Measurements from ENCODE around the gene FBXL5.

FBXL5 gene

GRCh38 chr4:15655223-15656037 lies at the start of gene FBXL5:
TSS of gene FBXL5 (minus strand) at chr4:15655357. CDS start at chr4:15655287, 70 bp downstream.
- H3K4me3 ChIP-seq (ENCODE audit: low read length in 2 of 2): peak within 1 kb of the TSS; percentile 87 to 88
- H3K9me3 ChIP-seq (ENCODE audit: control insufficient read depth in 2 of 2, low read length in 2 of 2): no peaks in the 10 kb centered on the region
- peaks cover 14 to 27% of the 10 kb centered on the region in 2 donors for H3K4me1 ChIP-seq (ENCODE audit: control insufficient read depth in 2 of 2, insufficient read depth in 2 of 2, low read length in 2 of 2)

GRCh38 chr4:15704129-15704528 lies 49.0 kb upstream of the FBXL5 start:
- Histone ChIP-seq H3K4me1 (ENCODE audit: control insufficient read depth in 2 of 2, insufficient read depth in 2 of 2, low read length in 2 of 2) (peaks cover 2 to 6% of the 10 kb centered on the region in 2 donors), H3K27ac (ENCODE audit: low read depth in 2 of 2, low read length in 2 of 2) (no peak overlapping the region), H3K36me3 (ENCODE audit: control insufficient read depth in 2 of 2, insufficient read depth in 2 of 2, low read length in 2 of 2) (no peaks in the 10 kb centered on the region), H3K4me3 (ENCODE audit: low read length in 2 of 2) (no peak overlapping the region), H3K9ac (ENCODE audit: low read depth in 1 of 2, low read length in 2 of 2) (no peak overlapping the region), H3K27me3 (ENCODE audit: control insufficient read depth in 2 of 2, insufficient read depth in 2 of 2, low read length in 2 of 2) (no peaks in the 10 kb centered on the region), H3K9me3 (ENCODE audit: control insufficient read depth in 2 of 2, low read length in 2 of 2) (no peaks in the 10 kb centered on the region)

More at GRCh38 chr4:15655223-15656037, at the start of gene FBXL5:
- H3K27me3 ChIP-seq (ENCODE audit: control insufficient read depth in 2 of 2, insufficient read depth in 2 of 2, low read length in 2 of 2): no peaks in the 10 kb centered on the region
- peak within 1 kb of the TSS; percentile 96 to 98 for H3K9ac ChIP-seq (ENCODE audit: low read depth in 1 of 2, low read length in 2 of 2)
- H3K27ac ChIP-seq (ENCODE audit: low read depth in 2 of 2, low read length in 2 of 2): peak within 1 kb of the TSS; percentile 96 to 98
- no peaks in the 10 kb centered on the region for H3K36me3 ChIP-seq (ENCODE audit: control insufficient read depth in 2 of 2, insufficient read depth in 2 of 2, low read length in 2 of 2)

GRCh38 chr4:15703439-15703838 lies 48.3 kb upstream of the FBXL5 start:
- peaks cover 2 to 6% of the 10 kb centered on the region in 2 donors for H3K4me1 ChIP-seq (ENCODE audit: control insufficient read depth in 2 of 2, insufficient read depth in 2 of 2, low read length in 2 of 2)
- peak overlapping the region in 1 of 2 donors; percentile 52 for H3K27ac ChIP-seq (ENCODE audit: low read depth in 2 of 2, low read length in 2 of 2)
- no peaks in the 10 kb centered on the region for H3K27me3 ChIP-seq (ENCODE audit: control insufficient read depth in 2 of 2, insufficient read depth in 2 of 2, low read length in 2 of 2)
- H3K36me3 ChIP-seq (ENCODE audit: control insufficient read depth in 2 of 2, insufficient read depth in 2 of 2, low read length in 2 of 2): no peaks in the 10 kb centered on the region
- H3K4me3 ChIP-seq (ENCODE audit: low read length in 2 of 2): peak overlapping the region; percentile 7 to 62
- peak overlapping the region in 1 of 2 donors; percentile 68 for H3K9ac ChIP-seq (ENCODE audit: low read depth in 1 of 2, low read length in 2 of 2)
- no peaks in the 10 kb centered on the region for H3K9me3 ChIP-seq (ENCODE audit: control insufficient read depth in 2 of 2, low read length in 2 of 2)

GRCh38 chr4:15702941-15703403 lies 47.8 kb upstream of the FBXL5 start, which contains the start of gene BST1:
TSS of gene BST1 (plus strand) at chr4:15703065. CDS start at chr4:15703145, 80 bp downstream.
- Histone ChIP-seq H3K36me3 (ENCODE audit: control insufficient read depth in 2 of 2, insufficient read depth in 2 of 2, low read length in 2 of 2) (no peaks in the 10 kb centered on the region), H3K4me1 (ENCODE audit: control insufficient read depth in 2 of 2, insufficient read depth in 2 of 2, low read length in 2 of 2) (peaks cover 2 to 6% of the 10 kb centered on the region in 2 donors), H3K27me3 (ENCODE audit: control insufficient read depth in 2 of 2, insufficient read depth in 2 of 2, low read length in 2 of 2) (no peaks in the 10 kb centered on the region), H3K27ac (ENCODE audit: low read depth in 2 of 2, low read length in 2 of 2) (peak within 1 kb of the TSS; percentile 52 to 57), H3K9me3 (ENCODE audit: control insufficient read depth in 2 of 2, low read length in 2 of 2) (no peaks in the 10 kb centered on the region), H3K4me3 (ENCODE audit: low read length in 2 of 2) (peak within 1 kb of the TSS; percentile 62 to 72), H3K9ac (ENCODE audit: low read depth in 1 of 2, low read length in 2 of 2) (peak within 1 kb of the TSS in 1 of 2 donors; percentile 68)

- Histone ChIP-seq H3K27me3 (ENCODE audit: control insufficient read depth in 2 of 2, insufficient read depth in 2 of 2, low read length in 2 of 2) (no peaks in the 10 kb centered on the region), H3K36me3 (ENCODE audit: control insufficient read depth in 2 of 2, insufficient read depth in 2 of 2, low read length in 2 of 2) (no peaks in the 10 kb centered on the region), H3K9ac (ENCODE audit: low read depth in 1 of 2, low read length in 2 of 2) (no peak overlapping the region), H3K4me1 (ENCODE audit: control insufficient read depth in 2 of 2, insufficient read depth in 2 of 2, low read length in 2 of 2) (peaks cover 0 to 2% of the 10 kb centered on the region in 2 donors), H3K9me3 (ENCODE audit: control insufficient read depth in 2 of 2, low read length in 2 of 2) (no peaks in the 10 kb centered on the region), H3K27ac (ENCODE audit: low read depth in 2 of 2, low read length in 2 of 2) (no peak overlapping the region), H3K4me3 (ENCODE audit: low read length in 2 of 2) (no peak overlapping the region)
These were observed 41.7 kb upstream of the FBXL5 start for GRCh38 chr4:15696866-15697265.

- H3K4me3 ChIP-seq (ENCODE audit: low read length in 2 of 2): no peak overlapping the region
- H3K4me1 ChIP-seq (ENCODE audit: control insufficient read depth in 2 of 2, insufficient read depth in 2 of 2, low read length in 2 of 2): peaks cover 0 to 2% of the 10 kb centered on the region in 2 donors
- no peaks in the 10 kb centered on the region for H3K27me3 ChIP-seq (ENCODE audit: control insufficient read depth in 2 of 2, insufficient read depth in 2 of 2, low read length in 2 of 2)
- no peaks in the 10 kb centered on the region for H3K9me3 ChIP-seq (ENCODE audit: control insufficient read depth in 2 of 2, low read length in 2 of 2)
- no peak overlapping the region for H3K9ac ChIP-seq (ENCODE audit: low read depth in 1 of 2, low read length in 2 of 2)
- H3K36me3 ChIP-seq (ENCODE audit: control insufficient read depth in 2 of 2, insufficient read depth in 2 of 2, low read length in 2 of 2): no peaks in the 10 kb centered on the region
- H3K27ac ChIP-seq (ENCODE audit: low read depth in 2 of 2, low read length in 2 of 2): no peak overlapping the region
These were observed 40.6 kb upstream of the FBXL5 start for GRCh38 chr4:15695729-15696128.

GRCh38 chr4:15695240-15695699 lies 40.1 kb upstream of the FBXL5 start:
- H3K9me3 ChIP-seq (ENCODE audit: control insufficient read depth in 2 of 2, low read length in 2 of 2): no peaks in the 10 kb centered on the region
- no peak overlapping the region for H3K27ac ChIP-seq (ENCODE audit: low read depth in 2 of 2, low read length in 2 of 2)
- no peaks in the 10 kb centered on the region for H3K36me3 ChIP-seq (ENCODE audit: control insufficient read depth in 2 of 2, insufficient read depth in 2 of 2, low read length in 2 of 2)
- H3K9ac ChIP-seq (ENCODE audit: low read depth in 1 of 2, low read length in 2 of 2): no peak overlapping the region
- no peak overlapping the region for H3K4me3 ChIP-seq (ENCODE audit: low read length in 2 of 2)
- H3K27me3 ChIP-seq (ENCODE audit: control insufficient read depth in 2 of 2, insufficient read depth in 2 of 2, low read length in 2 of 2): no peaks in the 10 kb centered on the region
- H3K4me1 ChIP-seq (ENCODE audit: control insufficient read depth in 2 of 2, insufficient read depth in 2 of 2, low read length in 2 of 2): peaks cover 0 to 2% of the 10 kb centered on the region in 2 donors

GRCh38 chr4:15694431-15694830 lies 39.3 kb upstream of the FBXL5 start:
- no peak overlapping the region for H3K9ac ChIP-seq (ENCODE audit: low read depth in 1 of 2, low read length in 2 of 2)
- no peak overlapping the region for H3K27ac ChIP-seq (ENCODE audit: low read depth in 2 of 2, low read length in 2 of 2)
- no peaks in the 10 kb centered on the region for H3K27me3 ChIP-seq (ENCODE audit: control insufficient read depth in 2 of 2, insufficient read depth in 2 of 2, low read length in 2 of 2)
- H3K36me3 ChIP-seq (ENCODE audit: control insufficient read depth in 2 of 2, insufficient read depth in 2 of 2, low read length in 2 of 2): no peaks in the 10 kb centered on the region
- H3K9me3 ChIP-seq (ENCODE audit: control insufficient read depth in 2 of 2, low read length in 2 of 2): no peaks in the 10 kb centered on the region
- no peaks in the 10 kb centered on the region for H3K4me1 ChIP-seq (ENCODE audit: control insufficient read depth in 2 of 2, insufficient read depth in 2 of 2, low read length in 2 of 2)
- H3K4me3 ChIP-seq (ENCODE audit: low read length in 2 of 2): no peak overlapping the region

- Histone ChIP-seq H3K4me3 (ENCODE audit: low read length in 2 of 2) (no peak overlapping the region), H3K9ac (ENCODE audit: low read depth in 1 of 2, low read length in 2 of 2) (no peak overlapping the region), H3K27ac (ENCODE audit: low read depth in 2 of 2, low read length in 2 of 2) (no peak overlapping the region), H3K9me3 (ENCODE audit: control insufficient read depth in 2 of 2, low read length in 2 of 2) (no peaks in the 10 kb centered on the region), H3K36me3 (ENCODE audit: control insufficient read depth in 2 of 2, insufficient read depth in 2 of 2, low read length in 2 of 2) (no peaks in the 10 kb centered on the region), H3K27me3 (ENCODE audit: control insufficient read depth in 2 of 2, insufficient read depth in 2 of 2, low read length in 2 of 2) (no peaks in the 10 kb centered on the region), H3K4me1 (ENCODE audit: control insufficient read depth in 2 of 2, insufficient read depth in 2 of 2, low read length in 2 of 2) (no peaks in the 10 kb centered on the region)
These were observed 37.4 kb upstream of the FBXL5 start for GRCh38 chr4:15692602-15693001.

- H3K4me1 ChIP-seq (ENCODE audit: control insufficient read depth in 2 of 2, insufficient read depth in 2 of 2, low read length in 2 of 2): no peaks in the 10 kb centered on the region
- no peak overlapping the region for H3K9ac ChIP-seq (ENCODE audit: low read depth in 1 of 2, low read length in 2 of 2)
- H3K36me3 ChIP-seq (ENCODE audit: control insufficient read depth in 2 of 2, insufficient read depth in 2 of 2, low read length in 2 of 2): peaks cover 7 to 8% of the 10 kb centered on the region in 2 donors
- no peak overlapping the region for H3K4me3 ChIP-seq (ENCODE audit: low read length in 2 of 2)
- H3K9me3 ChIP-seq (ENCODE audit: control insufficient read depth in 2 of 2, low read length in 2 of 2): no peaks in the 10 kb centered on the region
- no peaks in the 10 kb centered on the region for H3K27me3 ChIP-seq (ENCODE audit: control insufficient read depth in 2 of 2, insufficient read depth in 2 of 2, low read length in 2 of 2)
- no peak overlapping the region for H3K27ac ChIP-seq (ENCODE audit: low read depth in 2 of 2, low read length in 2 of 2)
These were observed 36.4 kb upstream of the FBXL5 start for GRCh38 chr4:15691346-15692135.

All from mucosa of rectum (tissue), 2 donors.